A549 (cell line): ENCODE data around the gene CCDC142.

ENCODE experiments used
- BCL3 ChIP-seq: fragments of >200 bp; sonication (Bioruptor Twin); formaldehyde crosslinking; IDR thresholded peaks from 3 replicates; pipeline ENCODE4 v1.6.1; 2016
- CTCF ChIP-seq: fragments of >200 bp; sonication (Bioruptor Twin); formaldehyde crosslinking; IDR thresholded peaks from 3 replicates; pipeline ENCODE4 v1.5.1; 2016
- EP300 ChIP-seq, 2 experiments: fragments of >200 bp; sonication (Bioruptor Twin); formaldehyde crosslinking; IDR thresholded peaks; 2 replicates in 1 of 2; 3 replicates in 1 of 2; pipeline ENCODE4 v1.6.1; 2016 to 2017
- KDM1A ChIP-seq: fragments of 200-600 bp; sonication (generic); IDR thresholded peaks from 2 replicates; pipeline ENCODE4 v1.6.1; 2016; ENCODE audit warnings: low read depth, mild to moderate bottlenecking
- MAX ChIP-seq: IDR thresholded peaks from 2 replicates; pipeline ENCODE4 v1.6.1; 2012
- POLR2A ChIP-seq: IDR thresholded peaks from 2 replicates; pipeline ENCODE4 v1.6.1; 2012; ENCODE audit warnings: mild to moderate bottlenecking, low read length
- RNF2 ChIP-seq: fragments of 200-600 bp; sonication (generic); IDR thresholded peaks from 2 replicates; pipeline ENCODE4 v1.6.1; 2016; ENCODE audit warnings: low read depth, mild to moderate bottlenecking, antibody characterized with exemption, moderate library complexity, borderline replicate concordance
- SREBF2 ChIP-seq: fragments of 450-650 bp; IDR thresholded peaks from 2 replicates; pipeline ENCODE4 v1.6.1; 2014; ENCODE audit warnings: mild to moderate bottlenecking, moderate library complexity
- USF2 ChIP-seq: fragments of 450-650 bp; IDR thresholded peaks from 2 replicates; pipeline ENCODE4 v1.6.1; 2014; ENCODE audit warnings: antibody characterized with exemption
- ZC3H11A ChIP-seq: fragments of 450-650 bp; IDR thresholded peaks from 2 replicates; pipeline ENCODE4 v1.6.1; 2014; ENCODE audit warnings: antibody characterized with exemption, mild to moderate bottlenecking

GRCh38 chr2:74439803-74440377 lies 42.9 kb downstream of the CCDC142 start:
- TF ChIP-seq CTCF (no peak), MAX (no peak), USF2 (no peak), POLR2A (no peak), EP300 (IDR thresholded peaks at IDR 0.05) (no peak), BCL3 (no peak), ZC3H11A (no peak), SREBF2 (no peak), KDM1A (no peak), RNF2 (no peak)
